Thymus (tissue), 14 donors: Measurements from ENCODE around the gene GLMP. TPM values are rescaled to one million over a fixed set of nuclear protein-coding genes. Genes with fewer than 3 reads are reported as not detected.

Experiments
- DNase-seq, 9 donors: peaks; one replicate each; pipeline ENCODE4 v3.0.0-alpha.2; 2013; ENCODE audit warnings: low spot score in 9 of 9, low read depth in 6 of 9, missing footprints in 1 of 9
- H3K27ac ChIP-seq, 2 donors: one replicate each; pipeline ENCODE4 v1.5.1; 2013; ENCODE audit warnings: control low read depth in 1 of 2, low read depth in 1 of 2, low read length in 1 of 2, mild to moderate bottlenecking in 1 of 2, moderate library complexity in 1 of 2
- H3K27me3 ChIP-seq, 2 donors: one replicate each; pipeline ENCODE4 v1.5.1; 2013; ENCODE audit warnings: low read length in 1 of 2; ENCODE audit not compliant: control insufficient read depth in 2 of 2, insufficient read depth in 1 of 2
- H3K36me3 ChIP-seq, 2 donors: one replicate each; pipeline ENCODE4 v1.5.1; 2013; ENCODE audit warnings: low read length in 1 of 2, mild to moderate bottlenecking in 1 of 2, moderate library complexity in 1 of 2; ENCODE audit not compliant: control insufficient read depth in 2 of 2, insufficient read depth in 2 of 2
- H3K4me1 ChIP-seq, 2 donors: one replicate each; pipeline ENCODE4 v1.5.1; 2013; ENCODE audit warnings: low read length in 2 of 2; ENCODE audit not compliant: control insufficient read depth in 2 of 2, insufficient read depth in 2 of 2
- H3K4me3 ChIP-seq, 2 donors: one replicate each; pipeline ENCODE4 v1.5.1; 2013; ENCODE audit warnings: low read length in 2 of 2, control low read depth in 1 of 2, mild to moderate bottlenecking in 1 of 2
- H3K9me3 ChIP-seq, 2 donors: one replicate each; pipeline ENCODE4 v1.5.1; 2013; ENCODE audit warnings: low read length in 1 of 2, mild to moderate bottlenecking in 1 of 2; ENCODE audit not compliant: control insufficient read depth in 2 of 2, insufficient read depth in 1 of 2
- WGBS: extraction: QIAGEN DNeasy Blood & Tissue Kit; methylation state at CpG from one replicate; pipeline ENCODE4 v1.1.7; 2013; 5-methylcytosine and 5-hydroxymethylcytosine counted together
- long read RNA-seq, 10 donors: transcript quantifications; one replicate each; lab custom pipeline, GENCODE V29; 2026
- polyA plus RNA-seq: library from polyadenylated mRNA; stranded (reverse); fragments of 200-250 nt; gene quantifications from one replicate; pipeline ENCODE4 v1.2.3, GENCODE V29; 2013
- total RNA-seq: library from RNA; stranded (reverse); fragments of 120-200 nt; gene quantifications from one replicate; pipeline ENCODE4 v1.2.4, GENCODE V29; 2013
- donor health status: healthy.

Gene GLMP
- 20.3 TPM for total RNA-seq
- 40.0 TPM for polyA plus RNA-seq
- long read RNA-seq, donor 1, result 0 reads
- long read RNA-seq, donor 2, partial matches to known transcripts, result 0 of 5 reads
- long read RNA-seq, donor 2, other reads (novel, unspliced or antisense), result 0 of 5 reads
- long read RNA-seq, donor 3, partial matches to known transcripts, result 0 of 7 reads
- long read RNA-seq, donor 3, other reads (novel, unspliced or antisense), result 0 of 7 reads
- long read RNA-seq, donor 4, partial matches to known transcripts, result 0 of 1 reads
- long read RNA-seq, donor 4, other reads (novel, unspliced or antisense), result 0 of 1 reads
- long read RNA-seq, donor 5, transcript GLMP-201 (6 exons, 1,604 nt), result major isoform, 6 of 8 reads
- long read RNA-seq, donor 5, partial matches to known transcripts, result 0 of 8 reads
- long read RNA-seq, donor 5, other reads (novel, unspliced or antisense), result 0 of 8 reads
- long read RNA-seq, donor 6, partial matches to known transcripts, result 0 of 5 reads
- long read RNA-seq, donor 6, other reads (novel, unspliced or antisense), result 0 of 5 reads
- long read RNA-seq, donor 7, transcript GLMP-201 (6 exons, 1,604 nt), result major isoform, 10 of 10 reads
- long read RNA-seq, donor 7, partial matches to known transcripts, result 0 of 10 reads
- long read RNA-seq, donor 7, other reads (novel, unspliced or antisense), result 0 of 10 reads
- long read RNA-seq, donor 8, partial matches to known transcripts, result 0 of 3 reads
- long read RNA-seq, donor 8, other reads (novel, unspliced or antisense), result 0 of 3 reads
- long read RNA-seq, donor 9, result 0 reads
- long read RNA-seq, donor 10, partial matches to known transcripts, result 0 of 5 reads
- long read RNA-seq, donor 10, other reads (novel, unspliced or antisense), result 0 of 5 reads

- peaks cover 11 to 12% of the 10 kb centered on the region in 2 donors for H3K4me1 ChIP-seq
- peak within 1 kb of the TSS; percentile 67 to 82 for H3K4me3 ChIP-seq
- H3K36me3 ChIP-seq, result peaks cover 19 to 20% of the 10 kb centered on the region in 2 donors
- 2% methylated on average over 17 of the region's 17 CpGs for WGBS
- peak within 1 kb of the TSS in 1 of 2 donors; percentile 25 for H3K27ac ChIP-seq
- DNase-seq, result peak in 8 of 9 donors; percentile 44 to 79 (median 56)
- H3K9me3 ChIP-seq, result no peaks in the 10 kb centered on the region
- no peaks in the 10 kb centered on the region for H3K27me3 ChIP-seq
Observed at GRCh38 chr1:156295391-156295947, at the start of gene GLMP. Gene GLMP (minus strand): TSS chr1:156295679. CDS start chr1:156295645, 34 bp downstream.

- Histone ChIP-seq H3K4me1 (no peaks in the 10 kb centered on the region), H3K27me3 (peaks cover 2 to 20% of the 10 kb centered on the region in 2 donors), H3K36me3 (no peaks in the 10 kb centered on the region), H3K27ac (no peak overlapping the region), H3K9me3 (no peaks in the 10 kb centered on the region), H3K4me3 (no peak overlapping the region)
- 74% methylated on average over 3 of the region's 3 CpGs for WGBS
- DNase-seq, result no peak
Observed at GRCh38 chr1:156344409-156344808, 48.9 kb upstream of the GLMP start.

- H3K36me3 ChIP-seq, result no peaks in the 10 kb centered on the region
- no peak overlapping the region for H3K27ac ChIP-seq
- 98% methylated on average over 1 of the region's 1 CpG for WGBS
- peaks cover 2 to 12% of the 10 kb centered on the region in 2 donors for H3K27me3 ChIP-seq
- no peak overlapping the region for H3K4me3 ChIP-seq
- H3K9me3 ChIP-seq, result no peaks in the 10 kb centered on the region
- peaks cover 0 to under 1% of the 10 kb centered on the region in 2 donors for H3K4me1 ChIP-seq
- no peak for DNase-seq
Observed at GRCh38 chr1:156342166-156342955, 46.9 kb upstream of the GLMP start.

GRCh38 chr1:156338180-156338976 lies 42.9 kb upstream of the GLMP start, which contains the start of the genes CCT3 and TSACC:
Gene CCT3 (minus strand): TSS chr1:156338292. CDS start chr1:156338184, 108 bp downstream.
Gene TSACC (plus strand): TSS chr1:156338526. CDS start chr1:156339758, 1,232 bp downstream.
- Histone ChIP-seq H3K4me1 (peaks cover 10 to 11% of the 10 kb centered on the region in 2 donors), H3K27ac (peak within 1 kb of the TSS; percentile 80 to 96), H3K4me3 (peak within 1 kb of the TSS; percentile 72 to 81), H3K9me3 (no peaks in the 10 kb centered on the region), H3K36me3 (peaks cover 18 to 25% of the 10 kb centered on the region in 2 donors), H3K27me3 (no peaks in the 10 kb centered on the region)
- DNase-seq, result peak; percentile 99 to 100 (median 100)
- WGBS, result under 1% methylated on average over 47 of the region's 47 CpGs

GRCh38 chr1:156337888-156338179 lies 42.4 kb upstream of the GLMP start:
- peak overlapping the region; percentile 59 to 83 for H3K27ac ChIP-seq
- H3K36me3 ChIP-seq, result peaks cover 21 to 26% of the 10 kb centered on the region in 2 donors
- WGBS, result under 1% methylated on average over 14 of the region's 14 CpGs
- H3K4me3 ChIP-seq, result peak overlapping the region; percentile 72 to 81
- peaks cover 10 to 11% of the 10 kb centered on the region in 2 donors for H3K4me1 ChIP-seq
- DNase-seq, result peak in 1 of 9 donors; percentile 34
- no peaks in the 10 kb centered on the region for H3K27me3 ChIP-seq
- H3K9me3 ChIP-seq, result no peaks in the 10 kb centered on the region

GRCh38 chr1:156337052-156337887 lies 41.8 kb upstream of the GLMP start:
- peaks cover 10 to 11% of the 10 kb centered on the region in 2 donors for H3K4me1 ChIP-seq
- H3K27ac ChIP-seq, result peak overlapping the region; percentile 59 to 83
- H3K27me3 ChIP-seq, result no peaks in the 10 kb centered on the region
- DNase-seq, result no peak
- 42% methylated on average over 34 of the region's 34 CpGs for WGBS
- H3K36me3 ChIP-seq, result peaks cover 22 to 32% of the 10 kb centered on the region in 2 donors
- peak overlapping the region; percentile 72 to 81 for H3K4me3 ChIP-seq
- no peaks in the 10 kb centered on the region for H3K9me3 ChIP-seq

- Histone ChIP-seq H3K4me3 (peak overlapping the region in 1 of 2 donors; percentile 7), H3K27me3 (no peaks in the 10 kb centered on the region), H3K36me3 (peaks cover 28 to 41% of the 10 kb centered on the region in 2 donors), H3K27ac (no peak overlapping the region), H3K9me3 (no peaks in the 10 kb centered on the region), H3K4me1 (peaks cover 10 to 11% of the 10 kb centered on the region in 2 donors)
- WGBS, result 92% methylated on average over 4 of the region's 4 CpGs
- no peak for DNase-seq
Observed at GRCh38 chr1:156336242-156336641, 40.8 kb upstream of the GLMP start.
